SU-DHL-6 (cell line): ENCODE data around the gene MMEL1.
"Not testable (repeated sequence)": the region's sequence is repeated elsewhere in the genome, so short reads cannot be mapped to it uniquely, and the experiment has no call there.

Experiments used
- EZH2phosphoT487 ChIP-seq: fragments of 200-600 bp; sonication (generic), shearing (Covaris generic); conservative IDR thresholded peaks from 2 replicates; pipeline ENCODE4 v1.6.1; 2018; ENCODE audit warnings: mild to moderate bottlenecking, antibody characterized with exemption, low read length, moderate library complexity, mixed read lengths
- TF ChIP-seq, protein P1 (sequence below): fragments of 200-600 bp; sonication (generic); IDR thresholded peaks from one replicate; pipeline ENCODE4 v1.5.1; 2017; ENCODE audit warnings: antibody characterized with exemption, mild to moderate bottlenecking, low read length, moderate library complexity; ENCODE audit not compliant: insufficient read depth, poor library complexity, severe bottlenecking

DNA sequence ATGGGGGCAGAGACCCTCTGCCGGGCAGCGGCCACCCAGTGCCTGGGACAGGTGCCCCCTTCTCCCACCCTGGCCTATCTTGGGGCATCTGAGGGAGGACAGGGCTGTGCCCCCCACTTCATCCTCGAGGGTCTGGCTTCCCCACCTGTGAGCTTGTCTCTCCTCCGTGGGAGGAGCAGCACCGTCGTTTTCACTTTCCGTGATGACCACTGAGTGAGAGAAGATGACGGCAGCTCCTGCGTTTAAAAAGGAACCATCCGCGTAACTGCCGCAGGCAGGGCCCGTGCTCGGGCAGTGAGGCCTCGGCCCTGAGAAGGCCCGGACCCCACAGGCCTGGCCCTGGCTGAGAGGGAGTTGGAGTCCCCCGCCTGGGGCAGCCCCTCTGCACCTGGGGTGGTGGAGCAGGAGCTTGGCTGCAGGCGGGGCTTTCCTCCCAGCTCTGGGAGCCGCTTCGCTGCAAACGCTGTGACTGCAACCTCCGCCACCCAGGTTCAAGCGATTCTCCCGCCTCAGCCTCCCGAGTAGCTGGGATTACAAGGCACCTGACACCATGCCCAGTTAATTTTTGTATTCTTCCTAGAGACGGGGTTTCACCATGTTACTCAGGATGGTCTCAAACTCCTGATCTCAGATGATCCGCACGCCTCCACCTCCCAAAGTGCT is 83.3 kb downstream of the MMEL1 start:
- TF ChIP-seq, protein P1, sequence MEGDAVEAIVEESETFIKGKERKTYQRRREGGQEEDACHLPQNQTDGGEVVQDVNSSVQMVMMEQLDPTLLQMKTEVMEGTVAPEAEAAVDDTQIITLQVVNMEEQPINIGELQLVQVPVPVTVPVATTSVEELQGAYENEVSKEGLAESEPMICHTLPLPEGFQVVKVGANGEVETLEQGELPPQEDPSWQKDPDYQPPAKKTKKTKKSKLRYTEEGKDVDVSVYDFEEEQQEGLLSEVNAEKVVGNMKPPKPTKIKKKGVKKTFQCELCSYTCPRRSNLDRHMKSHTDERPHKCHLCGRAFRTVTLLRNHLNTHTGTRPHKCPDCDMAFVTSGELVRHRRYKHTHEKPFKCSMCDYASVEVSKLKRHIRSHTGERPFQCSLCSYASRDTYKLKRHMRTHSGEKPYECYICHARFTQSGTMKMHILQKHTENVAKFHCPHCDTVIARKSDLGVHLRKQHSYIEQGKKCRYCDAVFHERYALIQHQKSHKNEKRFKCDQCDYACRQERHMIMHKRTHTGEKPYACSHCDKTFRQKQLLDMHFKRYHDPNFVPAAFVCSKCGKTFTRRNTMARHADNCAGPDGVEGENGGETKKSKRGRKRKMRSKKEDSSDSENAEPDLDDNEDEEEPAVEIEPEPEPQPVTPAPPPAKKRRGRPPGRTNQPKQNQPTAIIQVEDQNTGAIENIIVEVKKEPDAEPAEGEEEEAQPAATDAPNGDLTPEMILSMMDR, result not testable (repeated sequence)
- not testable (repeated sequence) for TF ChIP-seq EZH2phosphoT487
